Umbilical cord (tissue), 2 donors: ENCODE measurements around the gene GDF10. TPM values are rescaled to one million over a fixed set of nuclear protein-coding genes. Genes with fewer than 3 reads are reported as not detected.

Experiments
- DNase-seq: peaks from one replicate; pipeline ENCODE4 v3.0.0-alpha.2; 2015; ENCODE audit warnings: low spot score
- total RNA-seq: library from RNA; depleted of rRNA; stranded (reverse); fragments of >200 nt; gene quantifications from one replicate; pipeline ENCODE4 v1.2.3, GENCODE V29; 2014; ENCODE audit warnings: low replicate concordance; ENCODE audit not compliant: insufficient read depth

GDF10 gene, protein sequence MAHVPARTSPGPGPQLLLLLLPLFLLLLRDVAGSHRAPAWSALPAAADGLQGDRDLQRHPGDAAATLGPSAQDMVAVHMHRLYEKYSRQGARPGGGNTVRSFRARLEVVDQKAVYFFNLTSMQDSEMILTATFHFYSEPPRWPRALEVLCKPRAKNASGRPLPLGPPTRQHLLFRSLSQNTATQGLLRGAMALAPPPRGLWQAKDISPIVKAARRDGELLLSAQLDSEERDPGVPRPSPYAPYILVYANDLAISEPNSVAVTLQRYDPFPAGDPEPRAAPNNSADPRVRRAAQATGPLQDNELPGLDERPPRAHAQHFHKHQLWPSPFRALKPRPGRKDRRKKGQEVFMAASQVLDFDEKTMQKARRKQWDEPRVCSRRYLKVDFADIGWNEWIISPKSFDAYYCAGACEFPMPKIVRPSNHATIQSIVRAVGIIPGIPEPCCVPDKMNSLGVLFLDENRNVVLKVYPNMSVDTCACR
- 0.48 TPM for total RNA-seq

DNA sequence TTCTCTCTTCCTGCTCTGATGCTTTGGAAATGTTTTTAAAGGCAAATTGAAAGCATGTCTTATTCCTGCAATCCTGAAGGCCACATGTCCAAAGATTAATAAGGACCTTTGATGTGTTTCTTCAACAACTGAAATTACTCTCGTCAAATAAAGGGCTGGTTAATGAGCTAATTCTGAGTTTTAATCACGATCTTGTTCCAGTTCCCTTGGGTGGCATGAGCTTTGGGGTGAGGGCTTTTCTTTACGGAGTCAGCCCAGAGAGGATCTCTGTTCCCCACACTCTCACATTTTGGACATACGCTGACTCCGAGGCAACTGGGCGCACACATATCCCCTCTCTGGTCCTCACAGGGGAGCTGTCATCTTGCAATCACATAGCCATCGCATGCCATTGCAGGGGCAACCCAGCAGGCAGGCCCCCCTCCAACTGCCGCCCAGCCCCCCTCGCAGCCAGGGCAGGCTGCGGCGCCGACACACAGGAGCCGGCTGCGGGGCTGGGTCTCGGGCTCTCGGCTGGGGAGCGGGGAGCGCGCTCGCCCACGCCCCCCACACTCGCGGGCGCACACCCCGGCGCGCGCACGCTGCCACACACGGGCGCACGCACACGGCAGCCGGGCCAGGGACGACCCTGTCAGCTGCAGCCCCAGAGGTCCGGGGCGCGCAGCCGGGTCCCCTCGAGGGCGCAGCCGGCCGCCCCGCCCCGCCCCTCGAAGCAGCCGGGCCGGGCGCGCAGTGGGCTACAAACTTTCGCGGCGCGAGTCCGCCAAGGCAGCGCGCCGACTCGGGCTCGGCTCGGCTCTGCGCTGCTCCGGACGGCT lies at the start of gene GDF10:
GDF10 (plus strand) TSS at position 587 of the 818 bp plus-strand sequence. CDS start 455 bp downstream, outside the sequence.
- DNase-seq: no peak

DNA sequence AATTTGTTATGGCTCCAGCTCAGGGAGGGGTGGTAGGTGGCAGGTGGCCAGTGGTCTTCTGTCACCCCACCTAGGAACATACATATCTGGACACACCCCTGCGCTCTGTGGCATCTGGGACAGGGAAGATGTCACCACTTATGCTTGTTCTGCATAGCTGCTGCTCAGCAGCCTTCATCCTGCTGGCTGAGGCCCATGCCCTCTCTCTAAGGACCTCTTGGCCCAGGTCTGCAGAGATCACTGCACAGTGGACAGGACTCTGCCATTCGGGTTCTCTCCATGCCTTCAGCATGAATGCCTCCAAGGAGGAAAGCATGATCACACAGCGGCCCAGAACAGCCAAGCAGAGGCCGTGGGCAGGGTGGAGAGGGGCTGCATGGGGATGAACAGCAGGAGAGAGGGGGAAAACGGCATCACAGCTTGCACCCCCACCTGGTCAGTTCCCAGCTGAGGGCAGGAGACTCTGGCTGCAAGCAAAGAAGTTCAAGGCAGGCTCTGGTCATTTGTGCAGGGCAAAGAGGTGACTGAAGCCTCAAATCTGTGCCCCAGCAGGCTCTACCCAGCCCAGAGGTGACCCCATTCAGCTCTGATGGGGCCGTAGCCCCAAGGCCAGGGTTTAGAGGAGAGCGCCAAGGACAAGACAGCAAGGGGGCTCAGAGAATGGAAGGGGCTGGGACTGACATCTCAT lies 47.8 kb upstream of the GDF10 start:
- DNase-seq: no peak

DNA sequence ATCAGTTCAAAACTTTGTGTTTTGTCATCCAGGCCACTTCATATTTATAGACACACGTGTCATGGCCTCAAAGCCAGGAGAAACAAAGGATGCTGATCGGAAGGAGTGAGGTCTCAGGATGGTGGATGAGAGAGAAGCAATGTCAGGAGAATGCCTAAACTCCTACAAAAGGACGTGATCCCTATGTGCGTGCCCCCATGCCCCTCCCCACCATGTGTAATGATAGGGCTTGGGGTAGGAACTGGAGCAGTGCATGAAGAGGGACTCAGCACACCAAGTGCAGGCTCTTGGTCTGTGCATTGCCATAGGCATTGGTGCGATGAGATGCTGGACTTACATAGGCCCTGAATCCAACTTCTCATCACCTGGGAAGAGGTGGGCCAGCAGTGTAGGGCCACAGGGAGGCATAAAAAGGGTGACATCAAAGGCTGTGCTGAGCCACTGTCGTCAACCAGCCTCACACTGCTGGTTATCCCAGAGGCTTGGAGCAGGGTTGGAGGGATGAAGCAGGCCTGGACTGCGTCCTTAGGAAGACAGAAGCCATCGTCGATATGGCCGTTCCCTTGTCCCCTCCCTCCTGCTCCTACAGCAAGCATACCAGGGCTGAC lies 46.9 kb upstream of the GDF10 start:
- no peak for DNase-seq

DNA sequence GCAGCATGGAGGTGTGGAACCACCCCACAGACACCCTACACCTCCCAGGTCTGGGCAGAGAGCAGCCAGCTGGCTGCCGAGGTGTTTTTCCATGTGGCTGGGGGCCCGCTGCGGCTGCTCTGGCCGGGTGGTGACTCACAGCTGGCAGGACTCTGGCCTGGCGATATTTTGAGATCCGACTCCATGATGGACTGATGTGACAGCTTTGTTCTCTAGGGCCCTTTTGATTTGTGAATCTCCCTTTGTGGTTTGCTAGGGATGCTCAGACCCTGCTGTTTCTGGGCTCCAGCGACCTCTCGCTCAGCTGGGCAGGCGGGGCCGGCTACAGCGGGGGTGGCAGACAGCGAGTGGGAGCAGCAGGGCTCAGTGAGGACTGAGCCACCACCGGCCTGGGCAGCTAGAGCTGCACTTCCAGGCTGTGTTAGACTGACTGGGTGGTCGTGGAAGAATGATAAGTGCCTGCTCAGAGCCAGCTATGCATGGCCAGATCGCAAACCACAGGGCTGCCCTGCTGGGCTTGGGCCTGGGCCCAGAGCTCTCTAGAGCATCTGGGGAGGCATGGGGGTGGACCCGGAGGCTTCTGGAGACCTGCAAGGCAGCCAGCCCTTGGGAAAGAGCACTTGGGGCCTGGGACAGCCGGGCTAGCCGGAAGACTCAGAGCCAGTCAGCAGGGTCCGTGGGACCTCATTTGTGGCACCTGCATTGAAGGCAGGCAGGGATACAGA lies 46.2 kb upstream of the GDF10 start:
- DNase-seq: no peak

DNA sequence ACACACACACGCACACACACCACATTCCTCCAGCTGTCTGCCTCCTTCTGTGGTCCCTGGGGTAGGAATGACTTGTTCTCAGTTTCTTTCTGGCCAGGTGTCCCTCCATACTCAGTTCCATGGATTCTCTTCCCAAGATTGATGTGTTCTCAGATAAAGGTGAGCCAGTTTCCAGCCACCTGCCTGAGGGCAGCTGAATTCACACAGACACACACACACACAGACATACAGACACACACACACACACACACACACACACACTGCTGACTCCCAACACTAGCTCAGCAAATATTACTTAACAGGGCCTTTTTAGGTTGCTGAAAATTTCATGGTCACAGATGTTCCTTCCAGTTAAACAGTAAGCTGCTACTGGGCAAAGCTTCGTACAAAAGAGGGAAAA lies 45.4 kb upstream of the GDF10 start:
- no peak for DNase-seq

DNA sequence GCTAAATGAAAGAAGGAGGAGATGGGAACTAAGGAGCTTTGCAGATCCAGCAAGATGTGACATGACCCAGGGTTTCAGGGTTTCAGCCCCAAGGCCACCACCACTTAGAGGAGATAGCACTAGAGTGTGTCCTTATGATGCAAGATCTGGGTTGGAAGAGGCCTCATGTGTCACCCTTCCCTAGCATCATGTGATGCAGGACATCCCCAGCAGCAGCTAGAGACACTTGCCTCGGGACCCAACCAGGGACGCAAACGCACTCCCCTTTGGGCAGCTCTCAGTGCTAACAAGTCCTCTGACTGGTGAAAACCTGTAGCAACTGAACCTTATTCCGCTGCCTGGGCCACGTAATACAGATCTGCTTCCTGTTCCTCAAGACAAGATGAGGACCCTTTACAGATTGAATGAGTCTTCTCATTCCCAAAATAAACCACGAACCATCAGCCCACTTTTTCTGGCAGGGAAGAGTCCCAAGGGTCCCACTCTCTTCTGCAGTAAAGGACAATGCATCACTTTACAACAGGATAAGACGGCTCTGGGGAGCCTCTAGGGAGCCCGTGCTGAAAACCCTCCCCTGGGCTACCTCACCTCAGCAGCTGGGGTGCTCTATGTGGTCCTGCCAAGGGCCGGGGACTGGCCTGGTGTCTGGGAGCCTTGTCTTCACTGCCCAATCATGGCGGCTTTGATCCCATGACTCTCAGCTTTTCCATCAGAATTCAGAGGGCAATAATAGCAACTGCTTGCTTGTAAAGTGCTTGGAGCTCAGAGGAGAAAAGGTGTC lies 44.8 kb upstream of the GDF10 start:
- DNase-seq: no peak

DNA sequence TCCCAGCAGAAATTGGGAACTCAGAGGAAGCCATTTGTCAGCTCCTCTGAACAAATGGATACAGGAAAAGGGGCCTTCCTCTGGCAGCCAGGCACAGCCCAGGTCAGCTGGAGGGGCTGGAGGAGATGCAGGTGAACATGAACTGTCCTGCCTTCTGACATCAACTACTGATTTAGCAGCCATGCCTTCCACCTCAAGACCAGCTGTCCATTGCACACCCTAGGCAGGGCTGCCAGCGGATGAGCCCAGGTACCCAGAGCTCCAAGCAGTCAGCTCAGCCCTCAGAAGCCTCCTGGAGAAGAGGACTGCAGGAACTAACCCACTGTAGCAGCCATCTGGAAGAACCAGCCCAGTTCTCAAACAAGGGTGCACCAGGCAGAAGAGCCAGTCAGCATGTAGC lies 44.1 kb upstream of the GDF10 start:
- DNase-seq: no peak

DNA sequence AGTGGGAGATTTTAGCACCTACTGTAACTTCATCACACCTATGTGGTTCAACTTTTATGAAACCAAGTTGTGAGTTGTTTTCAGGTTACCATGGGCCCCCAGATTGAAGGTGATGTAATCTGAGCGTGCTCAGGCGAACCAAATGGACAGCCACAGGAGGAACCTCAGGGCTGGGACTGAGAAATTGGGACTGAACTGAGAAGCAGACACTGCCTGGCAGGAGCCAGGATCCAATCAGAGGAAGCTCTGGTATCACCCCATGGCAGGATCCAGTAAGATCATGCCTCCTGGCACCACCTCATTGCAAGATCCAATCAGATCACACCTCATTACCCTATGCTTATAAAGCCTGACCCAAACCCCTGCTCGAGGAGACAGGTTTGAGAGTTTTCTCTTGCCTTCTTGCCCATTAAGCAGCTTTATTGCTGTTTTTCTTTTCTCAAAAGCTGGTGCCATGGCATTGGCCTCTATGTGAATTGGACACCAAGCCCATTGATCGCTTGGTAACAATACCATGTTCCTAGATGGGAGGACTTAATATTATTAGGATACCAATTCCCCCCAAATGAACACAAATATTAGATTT lies 43.2 kb upstream of the GDF10 start:
- no peak for DNase-seq

DNA sequence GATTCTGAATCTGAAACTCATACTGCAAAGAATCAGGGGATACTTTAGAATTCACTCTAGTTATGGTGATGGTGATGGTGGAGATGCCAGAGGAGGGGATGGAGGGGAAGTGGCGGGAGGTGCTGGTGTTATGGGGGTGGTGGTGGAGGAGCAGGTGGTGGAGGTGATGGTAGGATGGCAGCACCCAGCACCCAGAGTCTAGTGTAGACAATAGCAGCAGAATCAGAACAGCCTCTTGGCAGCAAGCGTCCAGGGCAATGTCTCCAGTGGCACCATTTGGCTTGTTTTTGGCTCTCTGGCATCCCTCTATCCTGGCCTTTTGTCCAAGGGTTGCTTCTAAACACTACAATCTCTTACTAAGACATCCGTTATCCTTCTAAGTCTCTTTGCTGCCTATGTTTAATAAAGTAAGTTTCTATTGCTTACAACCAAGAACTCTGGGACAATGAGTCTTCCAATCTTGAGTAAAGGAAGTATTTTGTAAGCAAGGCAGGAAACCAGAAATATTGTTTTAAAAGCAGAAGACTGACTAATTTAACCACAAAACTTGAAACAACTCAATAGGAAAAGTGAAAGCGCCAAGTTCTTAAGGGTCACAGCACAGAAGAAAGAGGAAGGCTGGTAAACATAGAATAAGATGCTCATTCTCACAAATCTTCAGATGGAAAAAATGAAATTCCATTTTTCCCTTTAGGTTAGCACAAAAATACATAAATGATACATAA lies 42.4 kb upstream of the GDF10 start:
- DNase-seq: no peak

DNA sequence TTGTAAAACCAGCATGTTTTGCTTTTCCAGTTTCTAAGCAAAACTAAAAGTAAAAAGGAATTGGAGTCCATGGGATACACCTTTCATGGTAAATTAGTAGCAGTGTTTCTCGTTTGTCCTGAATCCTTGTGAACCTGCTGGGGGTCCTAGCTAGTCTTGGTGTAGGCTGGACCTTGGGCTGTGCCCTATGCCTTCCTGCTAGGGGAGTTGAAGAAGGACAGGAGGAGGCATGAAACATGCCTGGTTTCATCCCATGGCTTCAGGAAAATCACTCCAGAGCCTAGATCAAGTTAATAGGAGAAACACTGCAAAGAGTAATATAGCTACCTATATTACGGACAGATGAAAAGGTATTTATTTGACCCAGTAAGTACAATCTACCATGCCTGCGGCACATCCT lies 41.1 kb upstream of the GDF10 start:
- DNase-seq: no peak

DNA sequence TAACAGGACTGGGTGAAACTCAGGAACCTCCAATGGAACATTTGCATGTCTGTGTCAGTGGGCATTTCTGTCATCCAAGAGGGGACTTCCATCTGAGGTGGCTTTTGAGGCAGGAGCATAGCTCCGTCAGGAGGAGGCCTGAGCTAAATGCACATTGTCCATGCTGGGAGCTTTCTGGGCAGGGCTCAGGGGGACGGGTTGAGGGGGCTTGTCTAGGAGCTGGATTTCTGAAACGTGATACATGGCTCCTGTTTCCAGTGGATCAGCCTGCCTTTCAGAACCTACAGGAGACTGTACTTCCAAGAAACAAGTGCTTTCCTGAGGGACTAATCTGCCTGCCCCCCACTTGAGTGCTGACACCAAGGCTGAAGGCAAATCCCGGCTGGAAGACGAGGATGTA lies 40.5 kb upstream of the GDF10 start:
- DNase-seq: no peak

DNA sequence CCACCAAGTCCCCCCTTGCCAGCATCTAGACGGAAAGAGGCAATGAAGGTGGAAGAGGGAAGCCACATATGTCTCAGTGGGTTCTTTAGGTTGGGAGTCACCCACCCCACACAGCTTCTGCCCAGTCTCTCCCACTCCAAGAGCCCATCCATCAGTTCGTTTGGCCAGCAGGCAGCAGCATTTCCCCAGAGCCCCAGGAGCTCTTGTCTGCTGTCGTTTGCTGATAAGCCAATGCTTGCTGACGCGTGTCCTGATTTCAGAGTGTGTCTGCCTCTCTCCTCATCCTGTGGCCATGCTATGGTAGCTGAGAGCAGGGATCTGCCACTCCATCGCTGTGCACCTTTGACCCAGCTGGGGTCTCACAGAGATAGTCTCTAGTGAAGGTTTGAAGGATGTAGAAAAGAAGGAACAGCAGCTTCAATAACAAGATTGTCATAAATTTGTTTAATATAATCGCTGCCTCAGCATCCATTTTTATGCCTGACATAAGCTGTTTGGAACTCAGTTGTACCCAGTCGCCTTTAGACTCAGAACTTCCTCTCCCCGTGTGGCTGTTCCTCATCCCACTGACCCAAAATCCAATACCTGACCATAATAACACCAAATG lies 39.4 kb upstream of the GDF10 start:
- no peak for DNase-seq

DNA sequence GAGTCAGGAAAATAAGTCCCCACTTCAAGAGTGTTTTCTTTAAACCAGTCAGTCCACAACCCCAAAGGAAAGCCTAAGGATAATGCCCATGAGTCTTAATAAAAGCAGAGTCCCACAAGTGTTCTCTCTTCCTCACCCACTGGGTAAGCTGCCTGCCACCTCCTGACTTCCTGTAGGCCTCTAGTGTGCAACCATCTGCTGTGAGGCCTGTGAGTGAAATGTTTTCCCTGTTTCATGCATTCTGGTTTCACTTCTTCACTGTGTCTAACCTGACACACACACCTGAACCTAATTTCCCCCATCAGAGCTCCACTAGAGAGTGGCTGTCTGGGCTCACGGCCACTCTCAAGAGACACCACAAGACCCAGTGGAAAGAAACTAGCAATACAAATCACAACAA lies 38.9 kb upstream of the GDF10 start:
- DNase-seq: no peak

DNA sequence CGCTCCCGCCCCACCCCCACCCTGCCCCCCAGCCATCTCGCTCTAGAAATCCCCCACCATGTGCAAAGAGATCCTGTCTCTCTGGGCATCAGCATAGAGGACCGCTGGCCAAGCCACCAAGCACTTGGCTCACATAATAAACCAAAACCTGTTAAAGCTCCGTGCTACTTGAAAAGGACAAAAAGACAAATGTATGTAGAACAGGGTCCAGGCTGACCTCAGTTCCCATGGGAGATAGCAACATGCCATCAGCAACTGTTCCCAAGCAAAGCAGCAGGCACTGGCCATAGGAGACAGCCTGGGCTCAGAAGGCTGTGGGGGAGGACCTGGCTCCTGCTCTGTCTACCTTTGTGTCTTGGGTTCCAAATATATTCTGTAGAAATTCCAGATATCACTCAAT lies 38.4 kb upstream of the GDF10 start:
- no peak for DNase-seq

DNA sequence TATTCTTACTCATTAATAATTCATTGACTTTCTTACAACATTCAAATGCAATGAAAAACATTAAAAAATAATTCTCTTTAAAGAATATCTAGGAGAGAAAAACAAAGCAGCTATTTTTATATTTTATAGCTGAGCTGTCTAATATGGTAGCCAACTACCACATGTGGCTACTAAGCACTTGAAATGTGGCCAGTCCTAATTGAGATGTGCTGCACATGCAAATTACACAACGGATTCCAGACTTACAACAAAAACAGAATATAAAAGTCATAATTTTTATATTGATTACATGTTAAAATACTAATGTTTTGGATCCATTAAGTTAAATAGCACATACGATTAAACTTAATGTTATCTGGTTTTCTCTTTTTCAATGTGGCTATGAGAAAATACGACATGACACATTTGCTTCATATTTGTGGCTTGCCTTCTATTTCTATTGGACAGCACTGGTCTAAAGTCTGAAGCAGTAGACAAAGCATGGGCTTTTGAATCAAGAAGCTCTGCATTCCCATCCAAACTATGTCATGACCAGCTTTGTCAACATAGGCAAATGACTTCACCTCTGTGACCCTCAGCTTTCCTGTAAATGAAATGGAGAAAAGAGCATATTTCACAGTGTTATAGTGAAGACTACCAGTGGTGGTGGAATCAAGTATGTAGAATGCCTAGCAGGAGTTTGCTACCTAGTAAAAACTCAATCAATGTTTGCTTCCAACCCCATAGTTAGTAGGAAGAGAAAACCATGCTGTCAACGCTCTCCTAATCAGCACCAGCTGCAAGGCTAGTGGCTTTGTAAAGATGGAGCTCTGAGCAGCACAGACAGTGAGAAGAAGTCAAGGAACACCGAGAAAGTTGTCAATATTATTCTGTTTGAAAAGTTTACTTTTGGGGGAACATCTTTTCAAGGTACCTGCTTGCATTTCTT lies 37.1 kb upstream of the GDF10 start:
- no peak for DNase-seq

DNA sequence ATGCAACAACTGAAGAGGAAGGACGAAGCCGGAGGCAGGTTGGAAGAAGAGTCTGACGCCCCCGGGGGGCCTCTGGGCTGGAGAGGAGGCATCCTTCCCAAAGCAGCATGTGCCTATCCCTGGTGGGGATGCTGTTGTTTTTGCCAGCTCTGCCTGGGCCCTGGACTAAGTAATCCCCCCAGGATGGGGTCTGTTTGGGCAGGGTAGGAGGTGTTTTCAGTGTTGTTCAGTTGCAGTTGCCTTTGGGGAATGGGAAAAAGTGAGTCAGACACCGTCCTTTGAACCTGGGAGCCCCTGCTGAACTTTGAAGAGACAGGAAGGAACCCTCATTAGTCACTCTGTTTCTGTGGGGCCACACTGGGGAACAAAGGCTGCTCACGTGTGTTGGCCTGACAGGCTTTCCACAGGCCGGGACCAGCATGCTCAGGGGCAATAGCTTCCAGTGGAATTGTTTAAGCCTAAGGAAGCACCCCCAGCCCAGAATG lies 35.2 kb upstream of the GDF10 start:
- no peak for DNase-seq

DNA sequence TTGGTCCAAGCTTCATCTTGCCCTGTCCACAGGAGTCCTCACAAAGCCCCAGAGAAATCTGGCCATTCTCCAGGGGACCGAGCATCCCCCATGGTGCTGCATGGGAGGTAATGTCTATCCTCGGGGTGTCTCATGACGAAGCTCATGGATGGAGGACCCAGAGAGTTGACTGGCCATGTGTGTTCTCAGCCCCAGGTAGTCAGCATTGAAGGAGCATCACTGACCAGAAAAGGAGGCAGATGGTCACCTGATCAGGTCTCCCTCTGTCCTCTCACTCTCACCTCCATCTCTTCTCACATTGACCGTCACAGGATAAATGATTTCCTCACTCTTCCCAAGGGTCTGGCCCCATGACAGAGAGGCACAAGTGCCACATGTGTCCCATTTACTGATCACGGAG lies 33.4 kb upstream of the GDF10 start:
- no peak for DNase-seq
